ENCODE results near the gene TTN.
"Not testable (repeated sequence)": the region's sequence is repeated elsewhere in the genome, so short reads cannot be mapped to it uniquely, and the experiment has no call there.

TTN gene

DNA sequence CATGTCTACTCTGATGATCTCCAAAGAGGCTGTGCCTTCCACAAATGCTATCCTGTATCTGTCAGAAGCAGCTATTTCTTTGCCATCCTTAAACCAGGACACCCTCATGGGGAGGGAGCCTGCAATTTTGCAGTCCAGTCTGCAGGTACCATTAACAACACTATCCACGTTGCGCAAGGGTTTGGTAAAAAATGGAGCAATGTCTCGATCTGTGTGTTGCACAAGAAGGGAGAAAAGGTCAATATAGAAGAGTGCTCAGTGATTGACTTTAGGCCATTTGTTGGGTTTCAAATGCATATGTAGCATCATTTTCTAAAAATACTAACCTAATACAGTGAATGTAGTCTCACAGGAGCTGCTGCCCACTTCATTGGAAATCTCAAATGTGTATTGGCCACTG lies 74.3 kb downstream of the TTN start:
- DNase-seq = no peak

DNA sequence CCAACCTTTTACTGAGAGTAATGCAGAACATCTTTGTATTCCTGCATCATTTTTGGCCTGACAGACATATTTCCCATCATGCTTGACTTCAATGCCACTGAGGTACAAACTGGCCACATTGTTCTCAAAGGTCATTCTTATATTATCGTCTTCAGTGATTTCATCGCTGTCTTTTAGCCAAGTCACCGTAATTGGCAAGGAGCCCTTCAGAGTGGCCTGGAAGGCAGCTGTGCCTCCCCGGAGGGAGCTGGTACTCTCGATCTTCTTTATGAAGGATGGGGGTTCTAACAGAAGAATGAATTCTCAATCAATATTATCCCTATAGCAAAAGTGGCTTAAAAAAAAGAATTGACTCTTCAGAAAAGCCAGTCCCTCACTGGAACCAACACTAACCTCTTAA lies 75.9 kb downstream of the TTN start:
- no peak for DNase-seq

DNA sequence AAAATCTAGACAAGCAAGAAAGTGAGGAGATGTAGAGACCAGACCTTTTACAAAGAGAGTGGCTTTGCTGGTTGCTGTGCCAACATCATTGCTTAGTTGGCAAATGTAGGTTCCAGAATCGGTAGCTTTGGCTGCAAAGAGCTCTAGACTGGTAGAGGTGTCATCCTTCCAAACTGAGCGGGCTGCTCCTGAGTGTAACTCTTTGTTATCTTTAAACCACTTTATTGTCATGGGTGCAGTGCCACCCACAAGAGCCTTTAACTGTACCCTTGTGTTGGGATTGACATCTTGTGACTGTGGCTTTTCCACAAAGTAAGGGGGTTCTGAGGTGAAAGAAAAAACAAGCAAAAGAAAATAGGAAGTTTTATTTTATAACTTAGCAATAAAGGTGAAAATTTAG lies 77.2 kb downstream of the TTN start:
- no peak for DNase-seq

DNA sequence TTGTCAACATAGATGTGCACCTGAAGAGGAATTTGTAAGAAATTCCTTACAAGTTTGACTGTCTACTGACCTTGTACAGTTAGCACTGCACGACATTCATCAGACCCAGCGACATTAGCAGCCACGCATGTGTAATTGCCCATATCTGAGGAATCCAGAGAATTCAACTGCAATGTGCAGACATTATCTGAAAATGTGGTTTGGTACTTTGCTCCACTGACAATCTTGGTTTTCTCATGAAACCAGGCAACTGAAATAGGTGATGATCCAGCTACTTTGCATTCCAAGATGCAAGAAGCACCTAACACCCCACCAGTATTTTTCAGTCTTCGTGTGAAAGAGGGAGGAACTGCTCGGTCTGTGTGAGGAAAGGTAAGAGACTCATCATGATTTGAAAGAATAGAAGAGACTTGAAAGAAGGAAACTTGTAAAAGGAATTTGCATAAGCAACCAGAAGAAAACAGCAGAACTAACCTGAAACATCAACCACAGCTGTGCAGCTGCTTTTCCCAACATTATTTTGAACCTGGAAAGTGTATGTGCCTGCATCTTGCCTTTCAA lies 83.4 kb downstream of the TTN start:
- DNase-seq = no peak

DNA sequence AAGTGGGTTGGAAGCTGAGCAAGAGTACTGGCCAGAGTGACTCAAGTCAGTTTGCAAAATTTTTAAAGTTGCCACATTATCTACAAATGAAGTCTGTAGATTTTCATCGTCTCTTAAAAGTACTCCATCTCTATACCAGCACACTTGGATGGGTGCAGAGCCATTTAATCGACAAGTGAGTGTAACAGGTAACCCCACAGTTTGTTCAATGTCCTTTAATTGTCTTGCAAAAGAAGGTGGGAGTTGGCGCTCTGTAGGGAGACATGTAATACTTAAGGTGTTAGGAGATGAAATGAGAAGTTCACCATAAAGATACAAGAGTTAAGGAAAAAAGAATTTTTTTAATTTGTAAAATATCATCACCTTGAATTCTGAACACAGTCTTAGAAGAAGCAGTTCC lies 84.9 kb downstream of the TTN start:
- no peak for DNase-seq

DNA sequence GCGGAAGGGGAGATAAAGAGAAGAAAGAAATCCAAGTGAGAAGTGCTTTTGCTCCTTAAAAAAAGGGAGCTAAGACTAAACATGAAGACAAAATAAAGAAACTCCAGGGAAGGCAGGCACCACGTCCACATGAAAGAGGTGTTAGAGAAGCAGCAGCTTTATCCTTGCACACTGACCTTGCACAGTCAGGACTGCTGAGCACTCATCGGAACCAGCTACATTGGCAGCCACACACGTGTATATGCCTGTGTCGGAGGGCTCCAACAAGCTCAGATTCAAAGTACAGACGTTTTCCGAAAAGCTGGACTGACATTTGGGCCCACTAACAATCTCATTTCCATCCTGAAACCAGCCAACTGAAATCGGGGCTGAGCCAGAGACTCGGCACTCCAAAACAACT lies 88.2 kb downstream of the TTN start:
- no peak for DNase-seq

DNA sequence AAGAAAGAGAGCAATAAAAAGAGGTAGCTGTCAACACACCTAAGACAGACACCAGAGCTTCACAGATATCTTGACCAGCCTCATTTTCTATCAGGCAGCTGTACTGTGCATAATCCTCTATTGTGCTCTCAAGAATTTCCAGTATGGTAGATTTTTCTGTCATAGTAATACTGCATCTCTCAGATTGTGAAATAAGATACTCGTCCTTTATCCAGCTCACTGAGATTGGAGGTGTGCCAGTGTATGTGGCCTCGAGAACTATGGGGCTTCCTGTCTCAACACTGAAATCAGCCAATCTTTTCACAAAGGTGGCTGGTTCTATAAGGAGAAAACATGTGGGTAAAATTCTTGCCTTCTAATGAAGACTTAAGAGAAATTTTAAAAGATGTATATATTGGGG lies 88.9 kb downstream of the TTN start:
- DNase-seq = no peak

DNA sequence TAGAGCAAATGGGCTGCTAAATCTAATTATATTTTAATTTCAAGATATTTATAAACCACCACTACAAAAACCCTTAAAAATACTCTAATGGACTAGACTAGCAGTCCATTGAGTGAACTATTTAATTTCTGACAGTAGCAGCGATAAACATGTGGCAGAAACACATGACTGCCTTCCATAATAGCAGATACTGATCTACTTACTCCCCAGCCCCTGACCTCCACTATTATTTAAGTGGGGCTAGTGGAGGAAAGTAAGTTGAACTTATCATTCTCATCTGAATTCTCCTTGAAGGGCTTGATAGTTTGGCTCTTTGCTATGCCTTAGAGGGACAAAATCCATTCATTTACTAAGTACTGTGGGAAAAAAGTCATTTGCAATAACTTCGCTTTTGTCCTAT lies 90.8 kb downstream of the TTN start:
- DNase-seq = no peak

DNA sequence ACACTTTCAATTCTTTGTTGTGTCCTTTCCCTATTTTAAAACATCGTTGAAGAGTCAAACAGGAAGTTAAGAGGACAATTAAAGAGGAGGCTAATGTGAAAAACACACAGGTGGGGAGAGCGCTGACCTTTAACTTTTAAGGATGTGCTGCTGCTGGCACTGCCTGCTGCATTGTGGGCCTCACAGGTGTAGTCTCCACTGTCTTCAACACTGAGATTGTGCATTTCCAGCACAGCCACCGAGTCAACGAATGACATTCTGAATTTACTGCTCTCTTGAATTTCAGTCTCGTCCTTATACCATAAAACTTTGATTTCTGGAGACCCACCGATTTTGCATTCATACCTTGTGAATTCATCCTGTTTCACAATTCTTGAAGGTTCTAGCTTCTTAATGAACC lies 91.9 kb downstream of the TTN start:
- DNase-seq = no peak

DNA sequence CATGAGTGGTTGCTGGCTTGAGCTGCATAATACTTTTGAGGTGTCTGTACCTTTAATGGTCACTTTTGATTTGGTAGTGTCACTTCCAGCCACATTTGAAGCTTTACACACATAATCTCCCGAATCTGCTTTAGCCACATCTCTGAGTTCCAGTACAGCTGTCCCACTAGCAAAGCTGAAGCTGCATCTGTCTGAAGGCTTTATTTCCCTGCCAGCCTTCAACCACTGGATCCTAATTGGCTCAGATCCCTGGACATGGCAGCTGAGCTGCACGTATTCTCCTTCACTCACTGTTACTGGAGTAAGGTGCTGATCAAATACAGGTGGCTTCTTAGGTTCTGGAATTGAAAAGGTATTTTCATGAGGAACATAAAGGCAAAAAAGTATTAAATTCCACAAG lies 99.7 kb downstream of the TTN start:
- DNase-seq = no peak

DNA sequence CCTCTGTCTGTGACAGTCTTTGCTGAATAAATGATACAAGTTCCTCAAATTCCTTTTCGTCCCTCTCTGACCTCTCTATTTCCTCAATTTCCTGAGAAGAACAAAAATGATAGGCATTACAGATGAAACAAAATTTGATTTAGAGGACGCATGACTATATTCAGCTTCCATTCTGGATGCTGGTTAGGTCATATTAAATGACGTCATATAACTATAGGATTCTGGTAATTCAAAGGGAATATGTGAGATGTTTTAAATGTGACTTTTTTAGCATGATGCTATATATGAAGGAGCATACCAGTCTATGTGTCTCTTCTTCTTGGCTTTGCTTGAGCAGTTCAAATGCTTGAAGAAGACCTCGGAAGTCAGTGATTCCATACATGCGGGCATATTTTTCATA lies 102.3 kb downstream of the TTN start:
- DNase-seq = no peak

DNA sequence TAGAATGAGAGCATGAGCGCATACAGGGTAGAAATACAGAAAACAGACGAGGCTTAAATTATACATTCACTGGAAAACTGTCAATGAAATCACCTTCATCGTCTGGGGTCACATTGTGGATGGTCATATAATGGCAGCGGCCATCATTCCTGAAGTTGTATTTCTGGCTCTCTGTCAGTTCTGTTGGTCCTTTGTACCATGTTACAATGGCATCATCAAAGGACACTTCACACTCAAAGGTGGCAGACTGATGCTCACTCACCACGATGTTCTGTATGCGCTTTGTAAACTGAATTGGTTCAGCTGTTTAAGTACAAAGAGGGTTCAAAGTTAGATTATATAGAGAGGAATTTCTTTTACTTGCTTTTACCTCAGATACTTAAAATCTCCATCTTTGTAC lies 104.9 kb downstream of the TTN start:
- DNase-seq = no peak

DNA sequence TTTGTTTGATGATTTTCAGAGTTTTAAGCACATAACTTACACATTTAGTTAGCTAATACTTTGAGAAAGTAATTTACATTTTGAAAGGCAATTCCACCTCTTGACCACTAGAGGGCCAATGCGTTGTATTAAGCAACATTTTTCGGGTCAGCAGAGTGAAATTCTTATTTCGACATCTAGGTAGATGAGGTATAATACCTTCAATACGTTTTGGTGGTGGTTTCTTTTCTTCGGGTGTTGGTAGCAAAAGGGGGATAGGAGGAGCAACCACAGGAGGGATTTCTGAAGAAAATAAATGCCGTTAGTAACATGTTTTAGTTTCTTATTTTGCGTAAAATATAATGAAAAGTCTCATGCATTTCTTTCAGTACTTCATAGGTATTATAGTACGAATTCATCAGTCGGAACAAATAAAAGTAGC lies 106.3 kb downstream of the TTN start:
- DNase-seq = peak; percentile 4

DNA sequence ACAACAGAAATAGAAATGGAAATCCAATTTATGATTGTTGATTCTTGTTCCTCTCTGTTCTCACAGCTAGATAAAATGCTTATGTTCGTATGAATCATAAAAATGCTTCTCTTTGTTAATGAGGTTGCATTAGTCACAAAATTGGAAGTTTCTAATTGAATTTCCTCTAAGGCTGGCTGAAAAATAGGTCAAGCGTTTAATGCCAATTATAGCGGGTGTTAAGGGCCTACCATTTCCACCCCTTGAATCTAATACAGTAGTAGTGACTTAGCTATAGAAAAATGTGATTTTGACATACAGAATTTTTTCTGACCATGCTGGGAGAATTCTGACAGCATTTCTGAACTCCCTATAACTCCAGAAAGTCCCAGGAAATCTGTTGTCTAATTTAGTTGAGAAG lies 107.1 kb downstream of the TTN start:
- DNase-seq = peak; percentile 1

DNA sequence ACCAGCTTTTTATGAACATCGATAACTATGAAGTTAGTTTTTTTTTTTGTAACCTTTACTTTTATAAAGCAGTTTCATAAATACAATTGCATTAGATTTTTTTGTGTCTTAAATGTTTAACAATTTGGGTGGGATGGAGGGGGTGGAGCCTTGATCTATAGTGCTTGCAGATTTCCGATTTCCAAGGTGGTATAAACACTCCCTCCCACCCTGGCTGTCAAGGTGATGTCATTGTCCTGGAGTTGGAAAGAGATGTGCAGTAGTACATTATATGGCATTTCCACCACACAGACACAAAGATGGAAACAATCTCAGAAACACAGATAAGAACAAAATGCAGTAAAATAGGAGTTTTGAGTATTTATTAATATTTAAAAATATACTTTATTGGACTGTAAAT lies 114.4 kb downstream of the TTN start:
- no peak for DNase-seq

DNA sequence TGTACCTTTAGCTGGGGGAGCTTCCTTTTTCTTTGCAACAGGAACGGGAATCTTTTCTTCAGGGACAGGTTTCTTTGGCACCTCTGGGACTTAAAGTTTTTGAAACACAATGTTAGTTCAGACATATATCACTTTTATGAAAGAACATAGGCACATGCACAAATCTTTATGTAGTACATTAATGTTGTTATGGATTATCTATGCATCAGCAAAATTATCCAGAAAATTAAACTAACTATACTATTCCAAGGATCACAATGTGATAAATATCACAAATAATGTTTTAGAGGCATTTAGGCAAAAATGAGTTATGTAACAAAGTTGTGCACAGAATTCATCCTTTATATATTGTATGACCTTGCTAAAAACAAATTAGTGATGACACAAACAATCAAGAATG lies 117.4 kb downstream of the TTN start:
- no peak for DNase-seq

DNA sequence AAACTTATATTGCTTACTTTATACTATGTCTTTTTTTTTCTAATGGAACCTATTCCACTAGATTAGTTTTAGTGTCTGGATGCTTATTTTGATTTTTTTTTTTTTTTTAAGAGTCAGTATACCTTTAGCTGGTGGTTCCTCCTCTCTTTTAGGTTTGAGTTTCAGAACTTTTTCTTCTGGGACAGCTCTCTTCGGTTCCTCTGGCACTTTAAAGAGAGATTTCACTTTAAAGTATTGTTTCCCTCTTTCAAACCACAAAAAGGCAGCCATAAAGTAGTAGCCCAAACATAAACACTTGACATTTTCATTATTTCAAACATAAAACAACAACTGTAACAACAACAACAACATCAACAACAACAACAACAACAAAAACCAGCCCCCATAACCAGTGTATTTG lies 123.3 kb downstream of the TTN start:
- DNase-seq = no peak

DNA sequence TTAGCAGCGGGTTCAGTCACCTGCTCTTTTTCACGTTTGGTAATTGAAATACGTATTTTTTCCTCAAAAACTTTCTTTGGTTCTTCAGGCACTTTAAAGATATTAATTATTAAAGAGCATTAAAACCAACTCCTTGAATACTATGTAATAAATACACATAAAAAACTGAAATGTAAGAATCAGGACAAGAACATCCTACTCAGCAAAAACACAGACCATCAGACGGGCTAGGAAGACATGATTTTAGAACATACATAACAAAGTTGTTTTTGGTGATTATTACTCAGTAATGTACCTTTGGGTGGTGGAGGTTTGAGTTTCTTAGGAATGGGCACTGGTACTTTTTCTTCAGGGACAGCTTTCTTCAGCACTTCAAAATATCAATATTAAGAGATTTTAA lies 126.1 kb downstream of the TTN start:
- DNase-seq = no peak

DNA sequence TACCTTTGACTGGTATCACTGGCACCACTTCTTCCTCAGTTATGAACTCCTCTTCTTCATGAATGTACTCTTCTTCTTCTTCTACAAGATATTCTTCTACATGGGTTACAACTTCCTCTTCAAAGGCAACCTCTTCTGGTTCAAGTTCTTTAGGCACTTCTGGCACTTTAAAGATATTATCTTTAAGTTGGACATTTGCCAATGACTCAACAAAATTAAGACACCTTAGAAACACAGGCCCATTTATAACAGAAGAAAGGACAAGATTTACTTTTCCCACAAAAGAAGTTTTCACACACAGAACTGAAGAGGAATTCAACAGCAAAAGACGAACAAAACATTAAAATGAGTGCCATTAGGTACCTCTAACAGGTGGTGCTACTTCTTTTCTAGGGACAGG lies 127.3 kb downstream of the TTN start:
- DNase-seq = no peak

DNA sequence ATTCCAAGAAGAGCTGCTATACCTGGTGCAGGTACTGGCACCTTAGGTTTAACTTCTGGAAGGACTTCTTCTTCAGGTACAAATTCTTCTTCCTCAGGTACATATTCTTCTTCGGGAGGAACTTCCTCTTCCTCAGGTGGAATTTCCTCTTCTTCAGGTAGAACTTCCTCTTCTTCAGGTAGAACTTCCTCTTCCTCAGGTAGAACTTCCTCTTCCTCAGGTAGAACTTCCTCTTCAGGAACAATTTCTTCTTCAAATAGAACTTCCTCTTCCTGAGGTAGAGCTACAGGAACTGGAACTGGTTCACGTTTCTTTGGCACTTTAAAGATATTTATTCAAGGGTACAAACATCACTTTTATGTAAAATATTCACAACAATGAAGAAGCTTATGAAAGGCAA lies 129.6 kb downstream of the TTN start:
- DNase-seq = no peak

DNA sequence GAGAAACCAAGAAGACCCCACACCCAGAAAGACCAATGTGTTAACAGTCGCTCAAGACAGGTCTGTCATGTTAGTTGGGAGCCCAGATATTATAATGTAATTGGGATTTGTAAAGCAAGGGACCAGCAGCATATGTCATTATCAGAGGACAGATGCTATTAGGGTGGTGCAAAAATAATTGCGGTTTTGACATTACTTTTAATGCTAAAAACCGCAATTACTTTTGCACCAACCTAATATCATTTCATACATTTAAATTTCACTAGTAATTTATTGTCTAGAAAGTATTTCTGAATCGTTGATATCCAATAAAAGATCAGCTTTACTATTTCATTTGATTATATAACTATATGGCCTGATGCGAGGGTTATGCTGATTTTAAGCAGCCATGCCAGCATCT lies 131.2 kb downstream of the TTN start:
- DNase-seq = no peak

DNA sequence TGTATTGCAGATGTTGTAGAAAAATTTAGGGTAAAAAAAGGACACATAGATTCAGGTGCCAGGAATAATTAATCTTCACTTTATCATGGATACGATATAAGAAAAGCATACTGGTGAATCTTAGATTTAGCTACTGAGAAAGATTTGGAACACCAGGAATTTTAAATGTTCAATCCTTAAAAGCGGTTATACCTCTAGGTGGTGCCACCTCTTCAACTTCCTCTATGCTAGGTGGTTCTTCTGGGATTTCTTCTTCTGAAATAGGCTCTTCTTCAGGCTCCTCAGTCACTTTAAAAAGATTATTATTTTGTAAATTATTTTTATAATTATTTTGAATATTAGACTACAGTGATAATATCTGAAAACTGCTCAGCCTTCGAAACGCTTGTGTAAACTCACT lies 133.1 kb downstream of the TTN start:
- DNase-seq = no peak

DNA sequence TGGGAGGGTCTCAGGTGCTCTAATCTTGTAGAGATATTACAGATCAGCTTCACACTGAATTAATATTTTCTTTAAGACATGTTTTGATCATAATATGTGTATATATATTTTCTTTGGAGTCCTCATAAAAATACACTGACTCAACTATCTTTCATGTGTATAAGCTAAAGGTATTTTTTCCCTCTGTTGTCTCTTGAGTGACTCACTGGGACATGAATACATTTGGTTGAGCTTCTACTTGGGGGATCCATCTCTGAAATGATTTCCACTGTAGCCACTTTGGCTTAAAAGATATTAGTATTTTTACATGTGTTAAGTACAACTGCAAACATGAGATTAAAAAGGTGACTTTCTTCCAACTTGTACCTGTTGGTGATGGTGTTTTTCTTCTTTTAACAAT lies 140.8 kb downstream of the TTN start:
- DNase-seq = no peak

DNA sequence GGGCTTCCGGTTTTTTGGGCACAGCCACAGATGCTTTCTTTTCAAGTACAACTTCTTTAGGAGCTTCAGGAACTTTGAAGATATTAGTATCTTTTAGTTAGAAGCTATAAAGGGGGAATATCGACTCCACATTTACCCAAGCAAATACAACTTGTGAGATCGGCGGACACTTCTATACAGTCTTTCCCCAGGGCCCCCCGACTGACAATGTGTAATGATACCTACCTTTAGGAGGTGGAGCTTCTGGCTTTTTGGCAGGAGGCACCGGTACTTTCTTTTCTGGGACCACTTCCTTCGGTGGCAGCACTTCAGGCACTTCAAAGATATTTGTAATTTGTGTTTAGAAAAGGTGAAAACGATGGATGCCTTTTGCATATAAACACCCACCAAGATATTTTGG lies 148.7 kb downstream of the TTN start:
- not testable (repeated sequence) for DNase-seq

DNA sequence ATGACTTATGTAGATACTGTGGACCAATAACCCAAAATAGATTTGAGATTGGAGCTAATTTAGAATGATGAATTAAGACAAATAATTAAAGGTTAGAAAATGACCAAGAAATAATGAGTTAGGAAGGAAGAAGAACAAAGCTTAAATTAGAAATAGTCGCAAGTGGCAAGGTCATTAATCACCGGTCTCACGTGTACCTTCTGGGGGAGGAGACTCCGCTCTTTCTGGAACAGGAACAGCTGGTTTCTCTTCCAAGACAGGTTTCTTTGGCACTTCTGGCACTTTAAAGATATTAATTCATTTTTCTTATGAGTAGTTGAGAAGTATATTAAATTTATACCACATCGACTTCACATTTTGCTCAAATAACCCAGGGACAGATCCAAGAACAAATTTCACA lies 156.7 kb downstream of the TTN start:
- DNase-seq = no peak

DNA sequence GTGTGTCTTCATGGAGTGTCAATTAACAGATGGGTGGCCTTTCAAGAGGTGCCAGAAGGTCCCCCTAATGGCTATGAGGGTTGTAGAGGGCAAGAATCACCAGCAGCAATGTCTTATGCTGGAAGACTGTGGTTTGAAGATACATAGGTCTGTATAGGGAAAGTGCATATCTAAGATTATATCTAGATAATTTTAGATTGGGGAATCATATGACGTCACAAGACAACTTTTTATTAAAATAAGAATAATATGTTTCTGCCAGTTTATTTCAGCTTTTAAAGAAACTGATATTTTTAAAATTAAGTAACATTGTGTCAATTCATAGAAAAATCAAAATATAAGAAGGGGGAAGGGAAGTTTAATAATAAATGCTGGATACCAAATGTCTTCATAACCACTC lies 162.3 kb downstream of the TTN start:
- DNase-seq = no peak
